ENCODE results near the gene AFP. TPM values are rescaled to one million over a fixed set of nuclear protein-coding genes. Genes with fewer than 3 reads are reported as not detected.

The AFP gene
- total and polyA plus RNA-seq, 2 of the 13 experiments (the other 11 are each of a cell fraction or from before 2014, with no cell fraction given) = 9,434 to 13,105 TPM

GRCh38 chr4:73396993-73397972, 38.7 kb upstream of the AFP start:
- ChIA-PET CTCF (ENCODE audit: low intra/inter-chr PET ratio, low total read pairs) (interaction anchor here (0.7 kb wide), 1 partner anchor 49 kb away, joined by 3 read pairs; no protein-coding TSS in a partner anchor), POLR2A (interaction anchor here (0.9 to 3.5 kb wide), 7 partner anchors 9 to 56 kb away, joined by 3 to 21 read pairs (median 5); no protein-coding TSS in a partner anchor)
- H3K4me3 ChIP-seq (replicated peaks in 1 of 3; ENCODE audit: insufficient read depth in 1 of 3, low read depth in 2 of 3, low read length in 3 of 3) = no peak overlapping the region; a peak in 1 of 6 replicates
- no TSS peak for BruUV-seq (replicated peaks)
- H3K27ac ChIP-seq (ENCODE audit: extremely low read length, insufficient read depth, low read length) = peak overlapping the region; percentile 72
- H3K27me3 ChIP-seq (ENCODE audit: control insufficient read depth in 1 of 2, insufficient read depth in 2 of 2, low read length in 2 of 2) = no peaks in the 10 kb centered on the region
- H3K79me2 ChIP-seq (ENCODE audit: insufficient read depth, low read length) = peaks cover 9% of the 10 kb centered on the region
- in situ Hi-C loops (cut with HindIII; ENCODE audit: extremely low pct_ligation_motif_present, low pct_unique_long_range_greater_than_20kb) = no loop called here
- no peaks in the 10 kb centered on the region for H4K20me1 ChIP-seq (ENCODE audit: insufficient read depth, low read length)
- peak overlapping the region; percentile 49 for H3K9ac ChIP-seq (ENCODE audit: insufficient read depth, low read depth, low read length)
- H3K9me3 ChIP-seq (ENCODE audit: low read length) = no peaks in the 10 kb centered on the region
- peak overlapping the region; percentile 51 for H3K4me2 ChIP-seq (ENCODE audit: low read depth, low read length)
- WGBS (ENCODE audit: low lambda C conversion rate) = 68% methylated on average over 5 of the region's 5 CpGs
- peak; percentile 8 for FAIRE-seq
- no peak overlapping the region for H2AFZ ChIP-seq (ENCODE audit: low read length)
- H3K36me3 ChIP-seq (replicated peaks in 1 of 2; ENCODE audit: control insufficient read depth in 1 of 2, insufficient read depth in 2 of 2, low read length in 2 of 2) = no peaks in the 10 kb centered on the region
- DNase-seq (ENCODE audit: low spot score) = peak; percentile 69
- intact Hi-C loops (cut with micrococcal nuclease; ENCODE audit: unreplicated experiment) = loop anchor here (5.0 kb wide), 1 partner anchor 35 kb away; no protein-coding TSS in a partner anchor
- H3K4me1 ChIP-seq (ENCODE audit: insufficient read depth, low read length) = peaks cover 94% of the 10 kb centered on the region
- ATAC-seq = peak; percentile 73
- TF ChIP-seq DNMT3B (CRISPR knock-in tag; conservative IDR thresholded peaks at IDR 0.05) (no peak), NR2F6 (IDR thresholded peaks at IDR 0.05) (peak; percentile 89), NR2F6 (CRISPR knock-in tag; IDR thresholded peaks at IDR 0.05) (peak; percentile 84), MIXL1 (CRISPR knock-in tag; IDR thresholded peaks at IDR 0.05) (no peak; the same call in 1 of the 2 replicates), CEBPB (IDR thresholded peaks at IDR 0.05; ENCODE audit: borderline replicate concordance, low read depth, low read length) (peak; percentile 18; the same call in 1 of the 2 replicates), RXRB (CRISPR knock-in tag; IDR thresholded peaks at IDR 0.05; ENCODE audit: borderline replicate concordance) (peak; percentile 83), ZNF562 (CRISPR knock-in tag; IDR thresholded peaks at IDR 0.05; ENCODE audit: borderline replicate concordance) (no peak), SALL1 (CRISPR knock-in tag; IDR thresholded peaks at IDR 0.05) (peak; percentile 42; the same call in 1 of the 2 replicates), PAXIP1 (CRISPR knock-in tag; conservative IDR thresholded peaks at IDR 0.05) (peak; percentile 92), SIN3B (IDR thresholded peaks at IDR 0.05; ENCODE audit: low read length) (no peak), HNF4G (IDR thresholded peaks at IDR 0.05; ENCODE audit: borderline replicate concordance, low read depth, low read length) (peak; percentile 93), HNF4G (CRISPR knock-in tag; IDR thresholded peaks at IDR 0.05; ENCODE audit: borderline replicate concordance, low read depth) (peak; percentile 63; the same call in 1 of the 2 replicates), NR2F1 (CRISPR knock-in tag; IDR thresholded peaks at IDR 0.05) (peak in 1 of 2 experiments; percentile 58; a peak in 3 of 4 replicates), KAT8 (CRISPR knock-in tag; IDR thresholded peaks at IDR 0.05) (0 out of 2 replicates have a peak, but pooled peaks have one; percentile 27), TCF7 (IDR thresholded peaks at IDR 0.05; ENCODE audit: low read depth) (0 out of 2 replicates have a peak, but pooled peaks have one; percentile 23)
